MM.1S (cell line): Measurements from ENCODE around the gene FAM174A.

Source experiments
- EZH2 ChIP-seq: fragments of 300-600 bp; sonication (generic); optimal IDR thresholded peaks from 2 replicates; pipeline ENCODE3; 2017; ENCODE audit warnings: low read depth, mild to moderate bottlenecking, antibody characterized with exemption, low read length, mixed read lengths
- TF ChIP-seq, protein P1 (sequence below): fragments of 300-600 bp; sonication (generic); IDR thresholded peaks from 2 replicates; pipeline ENCODE4 v1.5.1; 2016; ENCODE audit warnings: antibody characterized with exemption, low read length, mixed read lengths

DNA sequence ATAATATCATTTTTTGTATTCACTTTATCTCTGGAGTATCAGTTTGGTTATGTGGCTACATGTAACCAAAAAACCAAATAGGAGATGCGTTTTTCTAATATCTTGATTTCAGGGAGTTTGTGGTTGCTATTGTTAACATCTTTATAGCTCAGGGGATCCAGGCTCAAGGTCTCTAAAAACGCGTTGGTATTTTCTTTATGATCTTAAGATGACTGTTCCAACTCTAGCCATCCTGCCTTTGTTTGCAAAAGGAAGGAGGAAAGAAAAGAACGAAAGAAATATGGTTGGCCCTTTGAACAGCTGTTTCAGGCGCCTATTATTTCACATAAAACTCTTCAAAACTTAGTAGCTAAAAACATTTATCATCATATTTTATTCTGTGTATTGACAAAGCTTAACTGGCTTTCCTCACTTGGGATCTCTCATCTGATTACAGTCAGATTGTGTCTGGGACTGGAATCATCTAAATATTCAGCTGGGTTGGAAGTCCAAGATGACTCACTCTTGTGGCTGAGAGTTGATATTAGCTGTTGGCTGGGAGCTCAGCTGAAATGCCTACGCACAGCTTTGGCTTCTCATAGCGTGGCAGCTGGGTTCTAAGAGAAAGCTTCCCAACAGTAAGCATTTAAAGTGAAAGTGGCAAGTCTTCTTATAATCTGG lies 60.1 kb downstream of the FAM174A start:
- TF ChIP-seq, protein P1, sequence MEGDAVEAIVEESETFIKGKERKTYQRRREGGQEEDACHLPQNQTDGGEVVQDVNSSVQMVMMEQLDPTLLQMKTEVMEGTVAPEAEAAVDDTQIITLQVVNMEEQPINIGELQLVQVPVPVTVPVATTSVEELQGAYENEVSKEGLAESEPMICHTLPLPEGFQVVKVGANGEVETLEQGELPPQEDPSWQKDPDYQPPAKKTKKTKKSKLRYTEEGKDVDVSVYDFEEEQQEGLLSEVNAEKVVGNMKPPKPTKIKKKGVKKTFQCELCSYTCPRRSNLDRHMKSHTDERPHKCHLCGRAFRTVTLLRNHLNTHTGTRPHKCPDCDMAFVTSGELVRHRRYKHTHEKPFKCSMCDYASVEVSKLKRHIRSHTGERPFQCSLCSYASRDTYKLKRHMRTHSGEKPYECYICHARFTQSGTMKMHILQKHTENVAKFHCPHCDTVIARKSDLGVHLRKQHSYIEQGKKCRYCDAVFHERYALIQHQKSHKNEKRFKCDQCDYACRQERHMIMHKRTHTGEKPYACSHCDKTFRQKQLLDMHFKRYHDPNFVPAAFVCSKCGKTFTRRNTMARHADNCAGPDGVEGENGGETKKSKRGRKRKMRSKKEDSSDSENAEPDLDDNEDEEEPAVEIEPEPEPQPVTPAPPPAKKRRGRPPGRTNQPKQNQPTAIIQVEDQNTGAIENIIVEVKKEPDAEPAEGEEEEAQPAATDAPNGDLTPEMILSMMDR, result no peak
- no peak for TF ChIP-seq EZH2
